GM12872 (cell line): Measurements from ENCODE around the gene RNLS.

Experiments
- CTCF ChIP-seq: IDR thresholded peaks from 3 replicates; pipeline ENCODE4 v1.5.1; 2011; ENCODE audit warnings: low read depth, mild to moderate bottlenecking, low read length, moderate library complexity; ENCODE audit not compliant: insufficient read depth

RNLS gene

GRCh38 chr10:88553116-88553752 is 29.9 kb downstream of the RNLS start:
- peak; percentile 79 for TF ChIP-seq CTCF

GRCh38 chr10:88551246-88551645 is 31.9 kb downstream of the RNLS start:
- no peak for TF ChIP-seq CTCF

GRCh38 chr10:88546497-88546896 is 36.6 kb downstream of the RNLS start:
- TF ChIP-seq CTCF: no peak

GRCh38 chr10:88545359-88545758 is 37.8 kb downstream of the RNLS start:
- TF ChIP-seq CTCF: no peak

- no peak for TF ChIP-seq CTCF
Measured at GRCh38 chr10:88544140-88544870, 38.8 kb downstream of the RNLS start.

- TF ChIP-seq CTCF: no peak
Measured at GRCh38 chr10:88542522-88542921, 40.6 kb downstream of the RNLS start.

- TF ChIP-seq CTCF: no peak
Measured at GRCh38 chr10:88541116-88541626, 41.9 kb downstream of the RNLS start.
